NT2/D1 (cell line): ENCODE data around the gene DGKE.

ENCODE experiments used
- DNase-seq: peaks from one replicate; pipeline ENCODE4 v3.0.0-alpha.2; 2011; ENCODE audit warnings: low read depth, low spot score
- H3K27me3 ChIP-seq: 2 replicates; pipeline ENCODE4 v1.6.0; 2011; ENCODE audit warnings: mild to moderate bottlenecking; ENCODE audit not compliant: insufficient read length, insufficient read depth
- H3K36me3 ChIP-seq: 2 replicates; pipeline ENCODE4 v1.6.1; 2011; ENCODE audit warnings: mild to moderate bottlenecking, low read length, mixed read lengths; ENCODE audit not compliant: insufficient read depth, insufficient read length
- H3K4me1 ChIP-seq: 2 replicates; pipeline ENCODE4 v1.5.1; 2011; ENCODE audit not compliant: insufficient read depth, insufficient read length
- H3K4me3 ChIP-seq: 2 replicates; pipeline ENCODE4 v1.5.1; 2011; ENCODE audit warnings: low read depth; ENCODE audit not compliant: insufficient read length
- H3K9ac ChIP-seq: 2 replicates; pipeline ENCODE4 v1.6.0; 2011; ENCODE audit warnings: low read depth; ENCODE audit not compliant: insufficient read length
- H3K9me3 ChIP-seq: 2 replicates; pipeline ENCODE4 v1.5.1; 2011; ENCODE audit warnings: mild to moderate bottlenecking, low read length; ENCODE audit not compliant: insufficient read depth
- SUZ12 ChIP-seq: IDR thresholded peaks from 2 replicates; pipeline ENCODE4 v1.6.1; 2011; ENCODE audit not compliant: insufficient read length, insufficient read depth; ENCODE audit errors: extremely low read depth
- YY1 ChIP-seq: IDR thresholded peaks from 2 replicates; pipeline ENCODE4 v1.6.1; 2011; ENCODE audit not compliant: insufficient read length, insufficient read depth
- ZNF274 ChIP-seq: IDR thresholded peaks from 2 replicates; pipeline ENCODE4 v1.6.1; 2011; ENCODE audit warnings: mild to moderate bottlenecking, low read depth, low read length

DGKE gene

GRCh38 chr17:56833809-56834379, at the start of gene DGKE, which contains the start of gene C17orf67:
TSS of gene DGKE (plus strand) at chr17:56834151. CDS start at chr17:56834796, 645 bp downstream.
TSS of gene C17orf67 (minus strand) at chr17:56833920. CDS start at chr17:56815810, 18,110 bp downstream.
- peak within 1 kb of the TSS; percentile 83 for H3K4me3 ChIP-seq
- peaks cover 9% of the 10 kb centered on the region for H3K4me1 ChIP-seq
- peak; percentile 79 for DNase-seq
- H3K36me3 ChIP-seq, result peaks cover 22% of the 10 kb centered on the region
- H3K9me3 ChIP-seq, result no peaks in the 10 kb centered on the region
- TF ChIP-seq SUZ12 (no peak), ZNF274 (no peak), YY1 (no peak)
- H3K9ac ChIP-seq, result peak within 1 kb of the TSS; percentile 94
- H3K27me3 ChIP-seq, result peaks cover 14% of the 10 kb centered on the region

- Histone ChIP-seq H3K27me3 (peaks cover 13% of the 10 kb centered on the region), H3K4me1 (no peaks in the 10 kb centered on the region), H3K36me3 (no peaks in the 10 kb centered on the region), H3K9ac (no peak overlapping the region), H3K4me3 (no peak overlapping the region), H3K9me3 (no peaks in the 10 kb centered on the region)
- DNase-seq, result no peak
- no peak for TF ChIP-seq YY1
- no peak for TF ChIP-seq SUZ12
- no peak for TF ChIP-seq ZNF274
Measured at GRCh38 chr17:56785405-56785804, 48.5 kb upstream of the DGKE start.

GRCh38 chr17:56785997-56786680, 47.8 kb upstream of the DGKE start:
- Histone ChIP-seq H3K4me1 (no peaks in the 10 kb centered on the region), H3K36me3 (no peaks in the 10 kb centered on the region), H3K27me3 (peaks cover 6% of the 10 kb centered on the region), H3K4me3 (no peak overlapping the region), H3K9me3 (no peaks in the 10 kb centered on the region), H3K9ac (no peak overlapping the region)
- DNase-seq, result no peak
- TF ChIP-seq YY1, result no peak
- TF ChIP-seq ZNF274, result no peak
- TF ChIP-seq SUZ12, result no peak

- Histone ChIP-seq H3K36me3 (no peaks in the 10 kb centered on the region), H3K9me3 (no peaks in the 10 kb centered on the region), H3K9ac (no peak overlapping the region), H3K27me3 (no peaks in the 10 kb centered on the region), H3K4me1 (no peaks in the 10 kb centered on the region), H3K4me3 (no peak overlapping the region)
- DNase-seq, result no peak
- no peak for TF ChIP-seq YY1
- no peak for TF ChIP-seq SUZ12
- TF ChIP-seq ZNF274, result no peak
Measured at GRCh38 chr17:56786989-56787482, 46.9 kb upstream of the DGKE start.

- Histone ChIP-seq H3K9me3 (no peaks in the 10 kb centered on the region), H3K4me3 (no peak overlapping the region), H3K4me1 (peaks cover 4% of the 10 kb centered on the region), H3K36me3 (no peaks in the 10 kb centered on the region), H3K27me3 (no peaks in the 10 kb centered on the region), H3K9ac (no peak overlapping the region)
- DNase-seq, result no peak
- TF ChIP-seq ZNF274 (no peak), SUZ12 (no peak), YY1 (no peak)
Measured at GRCh38 chr17:56792267-56792666, 41.7 kb upstream of the DGKE start.

- Histone ChIP-seq H3K9ac (no peak overlapping the region), H3K27me3 (no peaks in the 10 kb centered on the region), H3K36me3 (no peaks in the 10 kb centered on the region), H3K4me3 (no peak overlapping the region), H3K4me1 (peaks cover 5% of the 10 kb centered on the region), H3K9me3 (no peaks in the 10 kb centered on the region)
- no peak for DNase-seq
- TF ChIP-seq SUZ12 (no peak), YY1 (no peak), ZNF274 (no peak)
Measured at GRCh38 chr17:56793531-56793930, 40.4 kb upstream of the DGKE start.

GRCh38 chr17:56793957-56794356, 40.0 kb upstream of the DGKE start:
- no peak overlapping the region for H3K4me3 ChIP-seq
- no peak overlapping the region for H3K9ac ChIP-seq
- no peak for DNase-seq
- H3K4me1 ChIP-seq, result peaks cover 5% of the 10 kb centered on the region
- TF ChIP-seq SUZ12 (no peak), YY1 (no peak), ZNF274 (no peak)
- no peaks in the 10 kb centered on the region for H3K9me3 ChIP-seq
- no peaks in the 10 kb centered on the region for H3K27me3 ChIP-seq
- no peaks in the 10 kb centered on the region for H3K36me3 ChIP-seq
